GM15510 (cell line): Measurements from ENCODE around the gene DUOX2.

Source experiments
- POLR2A ChIP-seq: IDR thresholded peaks from 3 replicates; pipeline ENCODE4 v1.6.1; 2011; ENCODE audit warnings: borderline replicate concordance; ENCODE audit not compliant: insufficient read length; ENCODE audit errors: extremely low read depth

DUOX2 gene

DNA sequence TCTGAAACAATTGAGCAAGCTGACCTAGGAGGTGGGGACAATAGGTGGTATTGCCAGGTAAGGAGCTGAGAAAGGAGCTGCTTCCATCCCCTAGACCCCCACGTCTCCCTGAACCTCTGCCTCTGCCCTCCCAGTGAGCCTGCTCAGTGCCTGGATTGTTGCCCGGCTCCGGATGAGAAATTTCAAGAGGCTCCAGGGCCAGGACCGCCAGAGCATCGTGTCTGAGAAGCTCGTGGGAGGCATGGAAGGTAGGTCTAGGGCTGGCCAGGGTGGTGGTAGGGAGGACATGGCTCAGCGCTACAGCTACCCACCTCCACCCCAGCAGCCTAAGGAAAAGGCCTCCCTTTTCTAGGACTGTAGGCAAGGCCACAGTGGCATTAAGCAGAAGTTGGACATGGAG, 29.1 kb upstream of the DUOX2 start:
- no peak for TF ChIP-seq POLR2A

GRCh38 chr15:45141386-45141785, 27.4 kb upstream of the DUOX2 start:
- TF ChIP-seq POLR2A, result no peak

GRCh38 chr15:45140557-45141250, 26.7 kb upstream of the DUOX2 start:
- no peak for TF ChIP-seq POLR2A

DNA sequence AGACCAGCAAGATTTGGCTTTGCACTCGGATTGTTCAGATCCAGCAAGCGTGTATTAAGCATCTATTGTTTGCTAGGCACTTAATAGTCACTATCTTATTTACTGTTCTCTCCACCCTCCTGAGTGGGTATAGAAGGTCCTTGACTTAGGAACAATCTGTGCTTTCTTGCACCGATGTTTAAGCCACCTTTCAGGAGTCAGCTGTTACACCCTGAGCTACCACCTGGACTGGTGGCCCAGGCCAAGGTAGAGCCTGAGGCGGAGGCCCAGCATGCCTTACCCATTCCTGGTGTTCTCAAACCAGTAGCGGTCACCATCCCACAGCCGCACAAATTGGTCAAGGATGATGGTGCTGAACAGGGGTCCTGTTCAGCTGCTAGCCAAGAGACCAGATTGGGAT, 25.8 kb upstream of the DUOX2 start:
- no peak for TF ChIP-seq POLR2A

GRCh38 chr15:45138814-45139765, 25.1 kb upstream of the DUOX2 start:
- no peak for TF ChIP-seq POLR2A

DNA sequence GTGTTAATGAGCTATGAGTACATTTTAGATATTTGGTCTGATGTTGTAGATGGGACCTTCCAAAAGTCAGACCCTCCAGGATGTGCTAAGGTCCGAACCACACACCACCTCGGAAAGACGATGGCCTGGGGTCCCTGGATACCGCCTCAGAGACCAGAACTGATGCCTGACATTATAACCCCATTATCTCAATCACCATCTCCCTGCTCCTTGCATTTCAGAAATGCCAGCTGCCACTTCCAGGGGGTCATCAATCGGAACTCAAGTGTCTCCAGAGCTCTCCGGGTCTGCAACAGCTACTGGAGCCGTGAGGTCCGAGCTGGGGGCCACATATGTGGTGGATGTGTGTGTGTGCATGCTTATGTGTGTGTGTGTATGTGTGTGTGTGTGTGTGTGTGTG, 23.7 kb upstream of the DUOX2 start:
- TF ChIP-seq POLR2A, result no peak

DNA sequence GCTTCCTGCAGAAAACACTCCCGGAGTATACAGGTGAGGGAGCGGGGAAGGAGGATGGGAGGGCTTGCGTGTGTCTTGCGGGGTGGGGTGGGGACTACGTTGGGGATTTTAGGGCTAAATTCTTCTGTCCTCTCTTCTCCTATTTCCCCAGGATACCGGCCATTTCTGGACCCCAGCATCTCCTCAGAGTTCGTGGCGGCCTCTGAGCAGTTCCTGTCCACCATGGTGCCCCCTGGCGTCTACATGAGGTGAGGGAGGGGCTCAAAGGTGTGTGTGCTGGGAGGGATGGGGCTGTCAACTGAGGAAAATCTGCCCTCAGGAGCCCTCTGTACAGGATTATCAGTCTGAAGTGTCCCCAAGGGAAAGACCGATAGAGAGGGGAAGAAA, 22.4 kb upstream of the DUOX2 start:
- no peak for TF ChIP-seq POLR2A

GRCh38 chr15:45134682-45135604, 21.0 kb upstream of the DUOX2 start:
- no peak for TF ChIP-seq POLR2A

GRCh38 chr15:45134046-45134445, 20.1 kb upstream of the DUOX2 start:
- TF ChIP-seq POLR2A, result no peak

DNA sequence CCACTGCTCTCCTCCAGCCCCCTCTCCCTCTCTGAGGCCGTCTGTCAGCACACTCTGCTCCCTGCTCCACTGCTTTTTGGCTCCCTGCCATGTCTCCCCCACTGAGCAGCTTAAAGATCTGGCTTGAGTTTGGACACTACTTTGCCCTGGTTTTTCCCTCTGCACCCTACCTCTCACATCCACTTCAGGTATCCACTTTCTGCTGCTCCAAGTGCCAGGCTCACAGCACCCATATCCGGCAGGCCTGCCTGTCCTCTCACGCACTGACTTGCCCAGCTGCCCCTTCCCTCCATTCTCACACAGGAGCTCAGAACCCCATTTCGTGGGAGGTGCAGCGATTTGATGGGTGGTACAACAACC, 19.6 kb upstream of the DUOX2 start:
- TF ChIP-seq POLR2A, result no peak

DNA sequence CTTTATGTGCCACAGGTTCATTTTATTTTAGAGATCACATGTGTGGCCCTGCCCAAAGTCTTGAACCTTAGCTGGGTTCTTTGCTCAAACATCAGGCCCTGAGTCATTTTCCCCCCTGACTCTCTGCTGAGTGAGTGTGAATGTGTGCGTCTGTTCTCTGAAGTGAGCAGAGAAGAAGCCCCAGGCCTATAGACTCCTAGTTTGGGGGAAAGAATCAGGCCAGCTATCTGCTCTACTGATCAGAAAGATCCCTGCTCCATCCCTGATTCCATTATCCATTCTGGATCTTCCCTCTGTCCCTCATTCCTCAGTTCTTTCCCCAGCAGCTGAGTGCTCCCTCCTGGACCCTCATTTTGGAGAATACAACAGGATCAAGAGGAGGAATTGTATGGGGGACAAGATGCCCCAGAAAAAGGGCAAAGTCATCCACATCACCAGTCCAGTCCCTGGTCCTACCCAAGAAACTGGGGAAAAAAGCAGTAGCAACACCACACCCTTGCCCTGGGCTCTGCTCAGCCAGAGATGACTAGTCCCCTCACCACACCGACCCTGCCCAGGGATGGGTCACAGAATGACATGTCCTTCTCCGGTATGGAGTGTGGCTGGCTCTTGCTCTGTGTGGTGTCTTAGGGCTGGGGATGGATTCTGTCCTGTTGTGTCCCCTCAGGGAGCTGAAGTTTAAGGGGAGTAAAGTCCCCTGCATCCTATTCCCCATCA, 19.0 kb upstream of the DUOX2 start:
- TF ChIP-seq POLR2A, result no peak

DNA sequence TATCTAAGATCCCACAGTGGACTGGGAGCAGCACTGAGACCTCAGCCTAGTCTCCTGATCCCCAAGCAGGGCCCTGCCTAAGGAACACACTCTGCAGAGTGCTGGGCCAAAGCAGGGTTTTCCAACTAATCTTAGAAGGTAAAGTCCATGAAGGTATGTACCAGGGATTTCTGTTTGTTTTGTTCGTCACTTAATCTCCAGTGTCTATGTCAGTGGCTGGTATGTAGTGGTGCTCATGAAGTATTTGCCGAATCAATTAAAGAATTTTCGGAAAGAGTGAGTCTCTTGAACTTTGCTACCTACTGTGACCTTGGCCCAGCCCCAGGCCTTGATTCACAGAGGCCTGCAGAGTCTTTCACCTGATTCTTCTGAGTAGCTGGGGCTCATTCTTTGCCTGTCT, 17.5 kb upstream of the DUOX2 start:
- no peak for TF ChIP-seq POLR2A

DNA sequence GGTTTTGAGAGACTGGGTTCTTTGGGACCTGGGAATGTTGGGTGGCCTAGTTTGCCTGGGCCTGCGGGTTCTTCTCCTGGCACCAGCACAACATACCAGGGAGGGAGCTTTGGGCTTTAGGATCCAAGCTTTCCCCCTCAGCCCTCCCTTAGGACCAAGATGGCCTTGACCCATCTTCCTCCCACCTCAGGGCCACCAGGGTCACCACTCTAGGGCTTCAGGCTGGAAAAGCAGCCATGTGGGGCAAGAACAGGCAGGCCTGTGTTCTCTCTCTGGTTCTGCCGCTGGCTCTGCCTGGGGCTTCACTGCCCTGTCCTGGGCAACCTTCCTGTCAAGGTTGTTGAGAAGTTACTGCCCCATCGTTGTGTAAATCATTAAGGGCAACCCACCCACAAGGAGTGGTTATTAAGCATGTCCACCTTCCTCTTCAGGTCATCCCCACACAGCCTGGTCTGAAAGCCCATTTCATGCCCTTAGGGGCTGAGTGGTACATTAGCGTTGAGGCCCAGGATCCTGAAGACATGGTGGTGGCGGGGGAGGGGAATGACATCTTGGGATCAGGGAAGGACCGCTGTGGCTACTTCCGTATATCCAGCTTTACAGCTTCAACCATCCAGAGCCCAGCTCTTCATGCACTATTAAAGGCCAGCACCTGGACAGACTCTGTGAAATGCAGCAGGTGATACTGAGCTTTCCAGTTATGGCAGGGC, 16.5 kb upstream of the DUOX2 start:
- no peak for TF ChIP-seq POLR2A
